Gastroesophageal sphincter (tissue), 3 donors: ENCODE measurements around the gene POLN.

ENCODE experiments used
- EP300 ChIP-seq: sonication (generic); formaldehyde crosslinking; IDR thresholded peaks from one replicate; pipeline ENCODE4 v1.6.1; 2017; ENCODE audit warnings: antibody characterized with exemption, mild to moderate bottlenecking
- POLR2A ChIP-seq, 2 donors: fragments of 450-650 bp; IDR thresholded peaks; one replicate each; pipeline ENCODE4 v1.6.1; 2017; ENCODE audit warnings: antibody characterized with exemption in 2 of 2, mild to moderate bottlenecking in 2 of 2, moderate library complexity in 1 of 2
- POLR2AphosphoS5 ChIP-seq: sonication (generic); formaldehyde crosslinking; IDR thresholded peaks from one replicate; pipeline ENCODE4 v1.6.1; 2017; ENCODE audit warnings: antibody characterized with exemption
- TF ChIP-seq, protein P1 (sequence below), 4 experiments: fragments of 200-600 bp in 2 of 4; fragments of 450-650 bp in 2 of 4; sonication (generic) in 1 of 4; IDR thresholded peaks; one replicate each; pipeline ENCODE4 v1.5.1; 2017 to 2019; ENCODE audit warnings: antibody characterized with exemption in 4 of 4, mild to moderate bottlenecking in 2 of 4, moderate library complexity in 2 of 4

GRCh38 chr4:2060611-2061185, 181.2 kb downstream of the POLN start:
- TF ChIP-seq, protein P1, sequence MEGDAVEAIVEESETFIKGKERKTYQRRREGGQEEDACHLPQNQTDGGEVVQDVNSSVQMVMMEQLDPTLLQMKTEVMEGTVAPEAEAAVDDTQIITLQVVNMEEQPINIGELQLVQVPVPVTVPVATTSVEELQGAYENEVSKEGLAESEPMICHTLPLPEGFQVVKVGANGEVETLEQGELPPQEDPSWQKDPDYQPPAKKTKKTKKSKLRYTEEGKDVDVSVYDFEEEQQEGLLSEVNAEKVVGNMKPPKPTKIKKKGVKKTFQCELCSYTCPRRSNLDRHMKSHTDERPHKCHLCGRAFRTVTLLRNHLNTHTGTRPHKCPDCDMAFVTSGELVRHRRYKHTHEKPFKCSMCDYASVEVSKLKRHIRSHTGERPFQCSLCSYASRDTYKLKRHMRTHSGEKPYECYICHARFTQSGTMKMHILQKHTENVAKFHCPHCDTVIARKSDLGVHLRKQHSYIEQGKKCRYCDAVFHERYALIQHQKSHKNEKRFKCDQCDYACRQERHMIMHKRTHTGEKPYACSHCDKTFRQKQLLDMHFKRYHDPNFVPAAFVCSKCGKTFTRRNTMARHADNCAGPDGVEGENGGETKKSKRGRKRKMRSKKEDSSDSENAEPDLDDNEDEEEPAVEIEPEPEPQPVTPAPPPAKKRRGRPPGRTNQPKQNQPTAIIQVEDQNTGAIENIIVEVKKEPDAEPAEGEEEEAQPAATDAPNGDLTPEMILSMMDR (IDR thresholded peaks at IDR 0.05) = no peak
- TF ChIP-seq EP300 (no peak), POLR2A (IDR thresholded peaks at IDR 0.05) (no peak), POLR2AphosphoS5 (no peak)
